ENCODE measurements around the gene CTNNA2.

Gene CTNNA2

GRCh38 chr2:80329491-80329890 is 816.6 kb downstream of the CTNNA2 start:
- no peaks in the 10 kb centered on the region for H3K36me3 ChIP-seq (ENCODE audit: control insufficient read depth, insufficient read depth, low read length)
- H3K4me3 ChIP-seq (ENCODE audit: low read length) = no peak overlapping the region
- no peaks in the 10 kb centered on the region for H3K9me3 ChIP-seq (ENCODE audit: control insufficient read depth, low read length)
- H3K4me1 ChIP-seq (ENCODE audit: control insufficient read depth, insufficient read depth, low read length) = no peaks in the 10 kb centered on the region
- H3K27me3 ChIP-seq (ENCODE audit: control insufficient read depth, insufficient read depth, low read length) = no peaks in the 10 kb centered on the region
- no peak overlapping the region for H3K9ac ChIP-seq (ENCODE audit: low read length)

GRCh38 chr2:80330527-80331450 is 817.9 kb downstream of the CTNNA2 start:
- Histone ChIP-seq H3K36me3 (ENCODE audit: control insufficient read depth, insufficient read depth, low read length) (no peaks in the 10 kb centered on the region), H3K27me3 (ENCODE audit: control insufficient read depth, insufficient read depth, low read length) (no peaks in the 10 kb centered on the region)

GRCh38 chr2:80333886-80334285 is 821.0 kb downstream of the CTNNA2 start:
- H3K4me1 ChIP-seq (ENCODE audit: control insufficient read depth, insufficient read depth, low read length) = no peaks in the 10 kb centered on the region
- H3K9ac ChIP-seq (ENCODE audit: low read length) = no peak overlapping the region
- no peaks in the 10 kb centered on the region for H3K27me3 ChIP-seq (ENCODE audit: control insufficient read depth, insufficient read depth, low read length)
- no peak overlapping the region for H3K4me3 ChIP-seq (ENCODE audit: low read length)
- no peaks in the 10 kb centered on the region for H3K36me3 ChIP-seq (ENCODE audit: control insufficient read depth, insufficient read depth, low read length)
- H3K9me3 ChIP-seq (ENCODE audit: control insufficient read depth, low read length) = no peaks in the 10 kb centered on the region

More at GRCh38 chr2:80330527-80331450, 817.9 kb downstream of the CTNNA2 start:
- Histone ChIP-seq H3K9ac (ENCODE audit: low read length) (no peak overlapping the region), H3K9me3 (ENCODE audit: control insufficient read depth, low read length) (no peaks in the 10 kb centered on the region), H3K4me3 (ENCODE audit: low read length) (no peak overlapping the region), H3K4me1 (ENCODE audit: control insufficient read depth, insufficient read depth, low read length) (no peaks in the 10 kb centered on the region)

GRCh38 chr2:80335411-80335810 is 822.6 kb downstream of the CTNNA2 start:
- Histone ChIP-seq H3K36me3 (ENCODE audit: control insufficient read depth, insufficient read depth, low read length) (no peaks in the 10 kb centered on the region), H3K4me1 (ENCODE audit: control insufficient read depth, insufficient read depth, low read length) (no peaks in the 10 kb centered on the region), H3K4me3 (ENCODE audit: low read length) (no peak overlapping the region), H3K9me3 (ENCODE audit: control insufficient read depth, low read length) (no peaks in the 10 kb centered on the region), H3K9ac (ENCODE audit: low read length) (no peak overlapping the region), H3K27me3 (ENCODE audit: control insufficient read depth, insufficient read depth, low read length) (no peaks in the 10 kb centered on the region)

- Histone ChIP-seq H3K36me3 (ENCODE audit: control insufficient read depth, insufficient read depth, low read length) (no peaks in the 10 kb centered on the region), H3K9me3 (ENCODE audit: control insufficient read depth, low read length) (no peaks in the 10 kb centered on the region), H3K9ac (ENCODE audit: low read length) (no peak overlapping the region), H3K4me1 (ENCODE audit: control insufficient read depth, insufficient read depth, low read length) (no peaks in the 10 kb centered on the region), H3K27me3 (ENCODE audit: control insufficient read depth, insufficient read depth, low read length) (no peaks in the 10 kb centered on the region), H3K4me3 (ENCODE audit: low read length) (no peak overlapping the region)
These were observed 825.9 kb downstream of the CTNNA2 start for GRCh38 chr2:80338794-80339193.

- no peaks in the 10 kb centered on the region for H3K36me3 ChIP-seq (ENCODE audit: control insufficient read depth, insufficient read depth, low read length)
- no peak overlapping the region for H3K4me3 ChIP-seq (ENCODE audit: low read length)
- H3K27me3 ChIP-seq (ENCODE audit: control insufficient read depth, insufficient read depth, low read length) = no peaks in the 10 kb centered on the region
- no peaks in the 10 kb centered on the region for H3K9me3 ChIP-seq (ENCODE audit: control insufficient read depth, low read length)
- no peaks in the 10 kb centered on the region for H3K4me1 ChIP-seq (ENCODE audit: control insufficient read depth, insufficient read depth, low read length)
- H3K9ac ChIP-seq (ENCODE audit: low read length) = no peak overlapping the region
These were observed 827.2 kb downstream of the CTNNA2 start for GRCh38 chr2:80340022-80340421.

- no peaks in the 10 kb centered on the region for H3K27me3 ChIP-seq (ENCODE audit: control insufficient read depth, insufficient read depth, low read length)
- no peaks in the 10 kb centered on the region for H3K4me1 ChIP-seq (ENCODE audit: control insufficient read depth, insufficient read depth, low read length)
- no peak overlapping the region for H3K4me3 ChIP-seq (ENCODE audit: low read length)
- H3K36me3 ChIP-seq (ENCODE audit: control insufficient read depth, insufficient read depth, low read length) = no peaks in the 10 kb centered on the region
- H3K9ac ChIP-seq (ENCODE audit: low read length) = no peak overlapping the region
- no peaks in the 10 kb centered on the region for H3K9me3 ChIP-seq (ENCODE audit: control insufficient read depth, low read length)
These were observed 835.2 kb downstream of the CTNNA2 start for GRCh38 chr2:80348078-80348477.

GRCh38 chr2:80348953-80349352 is 836.1 kb downstream of the CTNNA2 start:
- Histone ChIP-seq H3K9me3 (ENCODE audit: control insufficient read depth, low read length) (no peaks in the 10 kb centered on the region), H3K4me1 (ENCODE audit: control insufficient read depth, insufficient read depth, low read length) (no peaks in the 10 kb centered on the region), H3K4me3 (ENCODE audit: low read length) (no peak overlapping the region), H3K36me3 (ENCODE audit: control insufficient read depth, insufficient read depth, low read length) (no peaks in the 10 kb centered on the region), H3K27me3 (ENCODE audit: control insufficient read depth, insufficient read depth, low read length) (no peaks in the 10 kb centered on the region), H3K9ac (ENCODE audit: low read length) (no peak overlapping the region)

- Histone ChIP-seq H3K9me3 (ENCODE audit: control insufficient read depth, low read length) (no peaks in the 10 kb centered on the region), H3K27me3 (ENCODE audit: control insufficient read depth, insufficient read depth, low read length) (no peaks in the 10 kb centered on the region), H3K36me3 (ENCODE audit: control insufficient read depth, insufficient read depth, low read length) (no peaks in the 10 kb centered on the region), H3K4me3 (ENCODE audit: low read length) (no peak overlapping the region), H3K9ac (ENCODE audit: low read length) (no peak overlapping the region), H3K4me1 (ENCODE audit: control insufficient read depth, insufficient read depth, low read length) (no peaks in the 10 kb centered on the region)
These were observed 838.4 kb downstream of the CTNNA2 start for GRCh38 chr2:80351231-80351630.

GRCh38 chr2:80354858-80355257 is 842.0 kb downstream of the CTNNA2 start:
- Histone ChIP-seq H3K4me3 (ENCODE audit: low read length) (no peak overlapping the region), H3K9ac (ENCODE audit: low read length) (no peak overlapping the region), H3K27me3 (ENCODE audit: control insufficient read depth, insufficient read depth, low read length) (no peaks in the 10 kb centered on the region), H3K36me3 (ENCODE audit: control insufficient read depth, insufficient read depth, low read length) (no peaks in the 10 kb centered on the region), H3K4me1 (ENCODE audit: control insufficient read depth, insufficient read depth, low read length) (no peaks in the 10 kb centered on the region), H3K9me3 (ENCODE audit: control insufficient read depth, low read length) (no peaks in the 10 kb centered on the region)

- Histone ChIP-seq H3K36me3 (ENCODE audit: control insufficient read depth, insufficient read depth, low read length) (no peaks in the 10 kb centered on the region), H3K4me1 (ENCODE audit: control insufficient read depth, insufficient read depth, low read length) (no peaks in the 10 kb centered on the region), H3K9ac (ENCODE audit: low read length) (no peak overlapping the region), H3K4me3 (ENCODE audit: low read length) (no peak overlapping the region), H3K27me3 (ENCODE audit: control insufficient read depth, insufficient read depth, low read length) (no peaks in the 10 kb centered on the region), H3K9me3 (ENCODE audit: control insufficient read depth, low read length) (no peaks in the 10 kb centered on the region)
These were observed 849.1 kb downstream of the CTNNA2 start for GRCh38 chr2:80361904-80362303.

- no peaks in the 10 kb centered on the region for H3K27me3 ChIP-seq (ENCODE audit: control insufficient read depth, insufficient read depth, low read length)
- no peaks in the 10 kb centered on the region for H3K9me3 ChIP-seq (ENCODE audit: control insufficient read depth, low read length)
- H3K4me3 ChIP-seq (ENCODE audit: low read length) = no peak overlapping the region
- no peaks in the 10 kb centered on the region for H3K4me1 ChIP-seq (ENCODE audit: control insufficient read depth, insufficient read depth, low read length)
- no peak overlapping the region for H3K9ac ChIP-seq (ENCODE audit: low read length)
- H3K36me3 ChIP-seq (ENCODE audit: control insufficient read depth, insufficient read depth, low read length) = no peaks in the 10 kb centered on the region
These were observed 850.5 kb downstream of the CTNNA2 start for GRCh38 chr2:80363330-80363729.

All from mucosa of stomach (tissue), 1 donor.